Tibial nerve (tissue), 4 donors: ENCODE measurements around the gene ANO10. TPM values are rescaled to one million over a fixed set of nuclear protein-coding genes. Genes with fewer than 3 reads are reported as not detected.
A peak's percentile ranks its signal among the peaks of the same experiment; 100 is the strongest.
"Not testable (repeated sequence)": the region's sequence is repeated elsewhere in the genome, so short reads cannot be mapped to it uniquely, and the experiment has no call there.

Experiments
- DNase-seq, 2 donors: peaks; one replicate each; pipeline ENCODE4 v3.0.0-alpha.2; 2019; ENCODE audit warnings: low spot score in 2 of 2
- H3K27ac ChIP-seq, 4 donors: fragments of 200-600 bp; sonication (generic) in 3 of 4; one replicate each; pipeline ENCODE4 v1.5.1; 2017 to 2019; ENCODE audit warnings: mild to moderate bottlenecking in 1 of 4
- H3K27me3 ChIP-seq, 2 donors: fragments of 200-600 bp; sonication (generic) in 1 of 2; one replicate each; pipeline versions ENCODE4 v1.5.1 to v1.6.0; 2017 to 2019
- H3K36me3 ChIP-seq, 3 donors: fragments of 200-600 bp; sonication (generic); one replicate each; pipeline ENCODE4 v1.5.1; 2018 to 2019
- H3K4me1 ChIP-seq, 4 donors: fragments of 200-600 bp; sonication (generic) in 3 of 4; one replicate each; pipeline ENCODE4 v1.5.1; 2017 to 2019
- H3K4me3 ChIP-seq, 4 donors: fragments of 200-600 bp; sonication (generic) in 3 of 4; one replicate each; pipeline ENCODE4 v1.5.1; 2017 to 2019; ENCODE audit warnings: mild to moderate bottlenecking in 1 of 4, moderate library complexity in 1 of 4
- H3K9me3 ChIP-seq, 4 donors: fragments of 200-600 bp; sonication (generic) in 3 of 4; one replicate each; pipeline ENCODE4 v1.5.1; 2017 to 2019
- EP300 ChIP-seq, 2 donors: sonication (generic); formaldehyde crosslinking; IDR thresholded peaks; one replicate each; pipeline ENCODE4 v1.6.1; 2017; ENCODE audit warnings: antibody characterized with exemption in 2 of 2, mild to moderate bottlenecking in 1 of 2
- POLR2A ChIP-seq, 2 donors: fragments of 450-650 bp; IDR thresholded peaks; one replicate each; pipeline ENCODE4 v1.6.1; 2017; ENCODE audit warnings: antibody characterized with exemption in 2 of 2, mild to moderate bottlenecking in 2 of 2, moderate library complexity in 2 of 2
- WGBS, 2 donors: methylation state at CpG; one replicate each; pipeline ENCODE4 v1.1.5; 2018; 5-methylcytosine and 5-hydroxymethylcytosine counted together
- total RNA-seq, 4 donors: library from RNA; depleted of rRNA; stranded (reverse); fragments of >200 nt; gene quantifications; one replicate each; pipeline ENCODE4 v1.1.0, GENCODE V29; 2016
- TF ChIP-seq, protein P1 (sequence below), 5 experiments: fragments of 200-600 bp in 3 of 5; fragments of 450-650 bp in 2 of 5; sonication (generic) in 3 of 5; IDR thresholded peaks; one replicate each; pipeline ENCODE4 v1.5.1; 2016 to 2019; ENCODE audit warnings: antibody characterized with exemption in 5 of 5, mild to moderate bottlenecking in 3 of 5, moderate library complexity in 2 of 5

Gene ANO10
- total RNA-seq, 4 donors from 2014 or later = 19.4 to 28.8 (median 21.2) TPM

GRCh38 chr3:43559961-43560360 lies 61.9 kb downstream of the ANO10 start:
- TF ChIP-seq EP300 (IDR thresholded peaks at IDR 0.05) (no peak), POLR2A (IDR thresholded peaks at IDR 0.05) (no peak)
- TF ChIP-seq, protein P1, sequence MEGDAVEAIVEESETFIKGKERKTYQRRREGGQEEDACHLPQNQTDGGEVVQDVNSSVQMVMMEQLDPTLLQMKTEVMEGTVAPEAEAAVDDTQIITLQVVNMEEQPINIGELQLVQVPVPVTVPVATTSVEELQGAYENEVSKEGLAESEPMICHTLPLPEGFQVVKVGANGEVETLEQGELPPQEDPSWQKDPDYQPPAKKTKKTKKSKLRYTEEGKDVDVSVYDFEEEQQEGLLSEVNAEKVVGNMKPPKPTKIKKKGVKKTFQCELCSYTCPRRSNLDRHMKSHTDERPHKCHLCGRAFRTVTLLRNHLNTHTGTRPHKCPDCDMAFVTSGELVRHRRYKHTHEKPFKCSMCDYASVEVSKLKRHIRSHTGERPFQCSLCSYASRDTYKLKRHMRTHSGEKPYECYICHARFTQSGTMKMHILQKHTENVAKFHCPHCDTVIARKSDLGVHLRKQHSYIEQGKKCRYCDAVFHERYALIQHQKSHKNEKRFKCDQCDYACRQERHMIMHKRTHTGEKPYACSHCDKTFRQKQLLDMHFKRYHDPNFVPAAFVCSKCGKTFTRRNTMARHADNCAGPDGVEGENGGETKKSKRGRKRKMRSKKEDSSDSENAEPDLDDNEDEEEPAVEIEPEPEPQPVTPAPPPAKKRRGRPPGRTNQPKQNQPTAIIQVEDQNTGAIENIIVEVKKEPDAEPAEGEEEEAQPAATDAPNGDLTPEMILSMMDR (IDR thresholded peaks at IDR 0.05) = no peak
- no peak for DNase-seq
- H3K27ac ChIP-seq = no peak overlapping the region
- no peak overlapping the region for H3K4me3 ChIP-seq
- no peaks in the 10 kb centered on the region for H3K4me1 ChIP-seq
- no peaks in the 10 kb centered on the region for H3K27me3 ChIP-seq
- H3K9me3 ChIP-seq = no peaks in the 10 kb centered on the region
- peaks cover 0 to 39% (median 0%) of the 10 kb centered on the region in 3 donors for H3K36me3 ChIP-seq

- Histone ChIP-seq H3K4me1 (no peaks in the 10 kb centered on the region), H3K27me3 (no peaks in the 10 kb centered on the region), H3K27ac (no peak overlapping the region), H3K36me3 (peaks cover 0 to 43% (median 0%) of the 10 kb centered on the region in 3 donors), H3K4me3 (no peak overlapping the region), H3K9me3 (no peaks in the 10 kb centered on the region)
- TF ChIP-seq, protein P1 (IDR thresholded peaks at IDR 0.05) = no peak
- TF ChIP-seq EP300 (IDR thresholded peaks at IDR 0.05) (no peak), POLR2A (IDR thresholded peaks at IDR 0.05) (no peak)
- WGBS, 2 donors = 41 to 56% methylated on average over 1 of the region's 1 CpG
- no peak for DNase-seq
Observed at GRCh38 chr3:43558171-43558570, 63.6 kb downstream of the ANO10 start.

DNA sequence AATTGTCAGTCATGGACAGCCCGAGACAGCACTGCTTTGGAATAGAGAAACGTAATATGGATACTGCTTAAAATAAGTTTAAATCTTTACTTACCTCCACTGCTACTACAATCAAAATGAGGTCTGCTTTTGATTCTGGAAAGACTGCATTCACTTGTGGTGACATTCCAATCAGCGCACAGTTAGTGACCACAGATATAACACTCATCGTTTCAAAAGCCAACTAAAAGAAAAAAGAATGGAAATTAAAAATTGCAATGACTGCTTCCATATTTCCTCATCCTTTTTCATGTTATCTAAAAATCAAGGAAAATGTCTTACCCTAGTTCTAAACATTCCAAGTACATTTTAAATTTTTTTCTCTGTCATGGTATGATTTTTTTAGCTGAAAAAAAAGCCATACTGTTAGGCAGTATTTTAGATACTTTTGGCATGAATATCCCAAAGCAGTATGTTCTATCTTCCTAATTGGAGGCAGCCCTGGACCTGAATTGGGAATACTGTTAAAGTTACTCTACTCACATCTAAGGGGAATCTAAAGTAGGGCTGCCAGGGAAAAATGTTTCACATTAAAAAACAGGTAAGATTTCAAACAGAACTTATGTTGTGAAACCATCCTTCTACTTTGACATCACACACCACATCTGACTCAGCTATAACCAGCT lies 72.1 kb downstream of the ANO10 start:
- 94 to 96% methylated on average over 4 of the region's 4 CpGs for WGBS, 2 donors
- H3K27me3 ChIP-seq = no peaks in the 10 kb centered on the region
- peaks cover 0 to 52% (median 0%) of the 10 kb centered on the region in 3 donors for H3K36me3 ChIP-seq
- H3K4me1 ChIP-seq = no peaks in the 10 kb centered on the region
- TF ChIP-seq, protein P1 (IDR thresholded peaks at IDR 0.05) = no peak
- TF ChIP-seq POLR2A (IDR thresholded peaks at IDR 0.05) (no peak), EP300 (IDR thresholded peaks at IDR 0.05) (no peak)
- H3K9me3 ChIP-seq = peaks cover 0 to 3% (median 0%) of the 10 kb centered on the region in 4 donors
- H3K4me3 ChIP-seq = no peak overlapping the region
- H3K27ac ChIP-seq = no peak overlapping the region
- no peak for DNase-seq

DNA sequence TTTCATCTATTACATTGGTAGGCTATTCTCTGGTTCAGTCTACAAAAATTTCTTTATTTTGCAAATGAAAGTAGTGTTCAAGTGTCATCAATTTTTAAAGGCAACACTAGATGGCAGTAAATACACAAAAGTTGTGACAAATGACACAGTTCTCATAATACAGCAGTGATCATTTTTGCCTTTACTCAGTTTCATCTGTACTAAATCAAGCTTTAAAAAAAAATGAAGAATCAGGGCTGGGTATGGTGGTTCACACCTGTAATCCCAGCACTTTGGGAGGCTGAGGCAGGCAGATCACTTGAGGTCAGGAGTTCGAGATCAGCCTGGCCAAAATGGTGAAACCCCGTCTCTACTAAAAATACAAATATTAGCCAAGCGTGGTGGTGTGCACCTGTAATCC lies 77.5 kb downstream of the ANO10 start:
- TF ChIP-seq, protein P1 (IDR thresholded peaks at IDR 0.05) = peak; percentile 34 to 68 (median 52)
- not testable (repeated sequence) for H3K9me3 ChIP-seq, H3K4me3 ChIP-seq, H3K27me3 ChIP-seq, H3K4me1 ChIP-seq, DNase-seq, H3K27ac ChIP-seq
- WGBS, 2 donors = 96% methylated on average over 3 of the region's 3 CpGs
- H3K36me3 ChIP-seq = peaks cover 0 to 28% (median 0%) of the 10 kb centered on the region in 3 donors

DNA sequence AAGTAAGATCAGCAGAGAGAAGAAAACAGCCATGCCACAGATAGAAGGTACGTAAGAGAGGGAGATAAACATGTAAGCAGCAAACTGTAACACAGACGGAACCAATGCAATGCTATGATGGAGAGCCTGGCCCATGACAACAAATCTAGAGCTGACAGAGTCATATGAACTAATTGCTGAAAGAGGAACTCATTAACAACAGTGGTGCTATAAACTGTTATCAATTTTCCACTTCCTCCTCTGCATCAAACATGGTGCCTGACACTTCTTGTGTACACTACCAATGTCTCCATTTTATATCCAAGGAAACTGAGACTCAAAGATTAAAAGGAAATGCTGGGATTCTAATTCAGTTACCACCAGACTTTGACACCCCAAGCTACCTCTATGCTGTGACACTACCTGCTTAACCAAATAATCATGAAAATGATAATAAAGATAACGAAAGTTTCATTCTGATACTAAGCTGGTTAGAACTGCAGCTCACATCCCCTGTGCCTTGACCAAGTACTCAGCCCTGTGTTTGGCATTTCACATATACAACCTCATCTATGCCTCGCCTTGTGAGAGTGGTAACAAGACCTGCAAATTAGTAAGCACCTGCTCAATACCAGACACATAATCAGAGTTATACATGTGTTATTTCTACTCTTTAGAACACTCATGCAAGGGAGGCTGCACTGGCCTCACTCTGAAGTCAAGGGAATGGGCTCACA lies 79.3 kb downstream of the ANO10 start:
- Histone ChIP-seq H3K4me1 (no peaks in the 10 kb centered on the region), H3K27ac (no peak overlapping the region), H3K27me3 (no peaks in the 10 kb centered on the region), H3K9me3 (peaks cover 0 to 3% (median 0%) of the 10 kb centered on the region in 4 donors), H3K4me3 (no peak overlapping the region), H3K36me3 (peaks cover 0 to 11% (median 0%) of the 10 kb centered on the region in 3 donors)
- DNase-seq = no peak
- 90 to 91% methylated on average over 4 of the region's 4 CpGs for WGBS, 2 donors
- TF ChIP-seq, protein P1 (IDR thresholded peaks at IDR 0.05) = no peak
- TF ChIP-seq POLR2A (IDR thresholded peaks at IDR 0.05) (no peak), EP300 (IDR thresholded peaks at IDR 0.05) (no peak)
